Measurements from ENCODE around the gene RHEBL1.

- TF ChIP-seq, protein P1, sequence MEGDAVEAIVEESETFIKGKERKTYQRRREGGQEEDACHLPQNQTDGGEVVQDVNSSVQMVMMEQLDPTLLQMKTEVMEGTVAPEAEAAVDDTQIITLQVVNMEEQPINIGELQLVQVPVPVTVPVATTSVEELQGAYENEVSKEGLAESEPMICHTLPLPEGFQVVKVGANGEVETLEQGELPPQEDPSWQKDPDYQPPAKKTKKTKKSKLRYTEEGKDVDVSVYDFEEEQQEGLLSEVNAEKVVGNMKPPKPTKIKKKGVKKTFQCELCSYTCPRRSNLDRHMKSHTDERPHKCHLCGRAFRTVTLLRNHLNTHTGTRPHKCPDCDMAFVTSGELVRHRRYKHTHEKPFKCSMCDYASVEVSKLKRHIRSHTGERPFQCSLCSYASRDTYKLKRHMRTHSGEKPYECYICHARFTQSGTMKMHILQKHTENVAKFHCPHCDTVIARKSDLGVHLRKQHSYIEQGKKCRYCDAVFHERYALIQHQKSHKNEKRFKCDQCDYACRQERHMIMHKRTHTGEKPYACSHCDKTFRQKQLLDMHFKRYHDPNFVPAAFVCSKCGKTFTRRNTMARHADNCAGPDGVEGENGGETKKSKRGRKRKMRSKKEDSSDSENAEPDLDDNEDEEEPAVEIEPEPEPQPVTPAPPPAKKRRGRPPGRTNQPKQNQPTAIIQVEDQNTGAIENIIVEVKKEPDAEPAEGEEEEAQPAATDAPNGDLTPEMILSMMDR (conservative IDR thresholded peaks at IDR 0.05), result no peak
- TF ChIP-seq EZH2 (IDR thresholded peaks at IDR 0.05; ENCODE audit: low read depth), result no peak
Measured at GRCh38 chr12:49041881-49042484, 27.8 kb downstream of the RHEBL1 start.
